ENCODE results near the gene RFX2. TPM values are rescaled to one million over a fixed set of nuclear protein-coding genes. Genes with fewer than 3 reads are reported as not detected.
A peak's percentile ranks its signal among the peaks of the same experiment; 100 is the strongest.

Gene RFX2
- total and polyA plus RNA-seq, 9 donors, result 5.9 to 31.2 (median 13.3) TPM

- no peaks in the 10 kb centered on the region for H3K36me3 ChIP-seq
- no peak for TF ChIP-seq POLR2A (IDR thresholded peaks at IDR 0.05)
- no peak for TF ChIP-seq EP300 (IDR thresholded peaks at IDR 0.05)
- TF ChIP-seq CTCF (IDR thresholded peaks at IDR 0.05), result no peak
- 57 to 61% (median 58%) methylated on average over 7 of the region's 7 CpGs for WGBS, 3 donors
- H3K27ac ChIP-seq, result peak overlapping the region in 1 of 2 donors; percentile 27
- H3K4me1 ChIP-seq (ENCODE audit: insufficient read depth), result peaks cover 35% of the 10 kb centered on the region
- intact Hi-C loops (cut with DNase I), result no loop called here
- H3K27me3 ChIP-seq, result no peaks in the 10 kb centered on the region
- H3K9me3 ChIP-seq, result no peaks in the 10 kb centered on the region
- DNase-seq, result no peak
- no peak overlapping the region for H3K4me3 ChIP-seq
Observed at GRCh38 chr19:5967571-5967970, 142.7 kb downstream of the RFX2 start.

- 89% methylated on average over 9 of the region's 9 CpGs for WGBS, 3 donors
- Histone ChIP-seq H3K4me1 (ENCODE audit: insufficient read depth) (peaks cover 34% of the 10 kb centered on the region), H3K4me3 (no peak overlapping the region), H3K36me3 (no peaks in the 10 kb centered on the region), H3K27me3 (no peaks in the 10 kb centered on the region), H3K27ac (no peak overlapping the region), H3K9me3 (no peaks in the 10 kb centered on the region)
- no peak for DNase-seq
- intact Hi-C loops (cut with DNase I), result no loop called here
- TF ChIP-seq EP300 (IDR thresholded peaks at IDR 0.05), result no peak
- TF ChIP-seq POLR2A (IDR thresholded peaks at IDR 0.05), result no peak
- no peak for TF ChIP-seq CTCF (IDR thresholded peaks at IDR 0.05)
Observed at GRCh38 chr19:5966941-5967340, 143.4 kb downstream of the RFX2 start.

- no peaks in the 10 kb centered on the region for H3K36me3 ChIP-seq
- peaks cover 36% of the 10 kb centered on the region for H3K4me1 ChIP-seq (ENCODE audit: insufficient read depth)
- H3K27me3 ChIP-seq, result no peaks in the 10 kb centered on the region
- H3K4me3 ChIP-seq, result no peak overlapping the region
- no peaks in the 10 kb centered on the region for H3K9me3 ChIP-seq
- WGBS, 3 donors, result 34 to 43% (median 36%) methylated on average over 8 of the region's 8 CpGs
- no peak overlapping the region for H3K27ac ChIP-seq
- TF ChIP-seq EP300 (IDR thresholded peaks at IDR 0.05) (no peak), POLR2A (IDR thresholded peaks at IDR 0.05) (no peak), CTCF (IDR thresholded peaks at IDR 0.05) (no peak)
- no peak for DNase-seq
- intact Hi-C loops (cut with DNase I), result no loop called here
Observed at GRCh38 chr19:5966215-5966614, 144.1 kb downstream of the RFX2 start.

- Histone ChIP-seq H3K9me3 (no peaks in the 10 kb centered on the region), H3K4me3 (no peak overlapping the region), H3K36me3 (no peaks in the 10 kb centered on the region), H3K27ac (no peak overlapping the region), H3K27me3 (no peaks in the 10 kb centered on the region), H3K4me1 (ENCODE audit: insufficient read depth) (peaks cover 45% of the 10 kb centered on the region)
- intact Hi-C loops (cut with DNase I), result no loop called here
- DNase-seq, result no peak
- WGBS, 3 donors, result 83 to 89% (median 87%) methylated on average over 5 of the region's 5 CpGs
- no peak for TF ChIP-seq CTCF (IDR thresholded peaks at IDR 0.05)
- no peak for TF ChIP-seq POLR2A (IDR thresholded peaks at IDR 0.05)
- no peak for TF ChIP-seq EP300 (IDR thresholded peaks at IDR 0.05)
Observed at GRCh38 chr19:5964816-5965565, 145.3 kb downstream of the RFX2 start.

Measured in ovary (tissue), 9 donors.